Kidney capillary endothelial cell (primary cell): ENCODE data around the gene C1QTNF1.
A peak's percentile ranks its signal among the peaks of the same experiment; 100 is the strongest.

Experiments
- DNase-seq: peaks from one replicate; pipeline ENCODE4 v3.0.0-alpha.2; 2018; ENCODE audit warnings: low spot score

Gene C1QTNF1

DNA sequence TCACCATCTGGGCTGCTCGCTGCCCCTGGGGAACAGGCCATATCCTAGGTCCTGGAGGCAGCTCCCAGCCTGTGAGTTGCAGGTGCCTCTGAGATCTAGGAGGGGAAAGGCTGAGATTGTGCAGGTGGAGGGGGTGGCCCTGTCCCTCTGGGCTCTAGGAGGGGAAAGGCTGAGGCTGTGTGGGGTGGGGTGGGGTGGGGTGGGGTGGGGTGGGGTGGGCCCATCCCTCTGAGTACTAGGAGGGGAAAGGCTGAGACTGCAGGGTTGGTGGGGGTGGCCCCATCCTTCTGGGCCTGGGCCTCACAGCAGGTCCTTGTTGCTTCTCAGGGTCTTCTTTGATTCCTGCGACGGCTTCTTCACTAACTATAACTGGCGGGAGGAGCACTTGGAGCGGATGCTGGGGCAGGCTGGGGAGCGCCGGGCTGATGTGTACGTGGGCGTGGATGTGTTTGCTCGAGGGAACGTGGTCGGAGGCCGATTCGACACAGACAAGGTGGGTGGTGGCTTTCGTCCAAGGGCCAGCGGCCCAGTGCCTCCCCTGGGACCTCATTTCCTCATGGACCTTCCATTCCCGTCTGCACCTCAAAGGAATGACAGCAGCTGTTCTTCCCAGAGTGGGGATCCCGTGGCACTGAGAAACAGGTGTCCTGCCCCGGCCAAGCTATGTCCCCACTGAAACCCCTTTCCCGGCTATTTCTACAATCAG lies 57.8 kb downstream of the C1QTNF1 start:
- no peak for DNase-seq

DNA sequence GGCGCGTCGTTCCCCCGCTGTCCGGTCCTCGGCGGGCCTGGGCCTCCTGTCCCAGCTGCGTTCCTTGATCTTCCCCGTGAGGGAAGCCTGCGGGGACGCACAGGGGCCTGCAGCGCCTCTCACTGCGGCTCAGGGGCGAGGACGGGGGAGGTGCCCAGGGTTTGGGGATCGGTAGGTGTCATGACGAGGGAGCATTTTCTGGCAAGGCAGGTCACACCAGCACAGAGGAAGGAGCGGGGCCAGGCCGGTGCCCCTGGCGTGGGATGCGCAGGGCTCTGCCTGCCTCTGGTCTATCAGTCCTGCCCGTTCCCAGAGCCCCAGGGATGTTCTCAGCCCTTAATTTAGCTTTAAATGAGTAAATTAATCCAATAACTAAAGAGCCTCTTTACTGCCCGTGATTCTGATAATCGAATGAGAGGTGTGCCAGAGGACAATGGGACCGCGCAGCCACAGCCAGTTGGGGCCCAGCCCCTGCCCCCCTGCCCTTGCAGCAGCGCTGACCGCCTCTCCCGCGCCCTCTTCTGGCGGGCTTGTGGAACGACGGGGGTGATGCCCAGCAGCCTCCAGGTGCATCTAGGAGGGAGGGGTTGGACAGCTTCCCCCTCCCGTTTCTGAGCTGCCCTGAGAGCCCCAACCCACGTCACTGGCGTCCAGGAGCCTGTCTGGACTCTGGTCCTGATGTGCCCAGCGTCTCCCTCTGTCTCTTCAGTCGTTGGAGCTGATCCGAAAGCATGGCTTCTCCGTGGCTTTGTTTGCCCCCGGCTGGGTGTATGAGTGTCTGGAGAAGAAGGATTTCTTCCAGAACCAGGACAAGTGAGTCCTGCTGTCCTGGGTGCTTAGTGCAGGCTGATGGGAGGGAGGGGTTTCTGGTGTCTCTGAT lies 58.6 kb downstream of the C1QTNF1 start:
- DNase-seq = peak; percentile 46

- peak; percentile 42 for DNase-seq
These were observed 59.4 kb downstream of the C1QTNF1 start for GRCh38 chr17:79083191-79083971.

GRCh38 chr17:79084291-79085153 lies 60.6 kb downstream of the C1QTNF1 start:
- DNase-seq = no peak

DNA sequence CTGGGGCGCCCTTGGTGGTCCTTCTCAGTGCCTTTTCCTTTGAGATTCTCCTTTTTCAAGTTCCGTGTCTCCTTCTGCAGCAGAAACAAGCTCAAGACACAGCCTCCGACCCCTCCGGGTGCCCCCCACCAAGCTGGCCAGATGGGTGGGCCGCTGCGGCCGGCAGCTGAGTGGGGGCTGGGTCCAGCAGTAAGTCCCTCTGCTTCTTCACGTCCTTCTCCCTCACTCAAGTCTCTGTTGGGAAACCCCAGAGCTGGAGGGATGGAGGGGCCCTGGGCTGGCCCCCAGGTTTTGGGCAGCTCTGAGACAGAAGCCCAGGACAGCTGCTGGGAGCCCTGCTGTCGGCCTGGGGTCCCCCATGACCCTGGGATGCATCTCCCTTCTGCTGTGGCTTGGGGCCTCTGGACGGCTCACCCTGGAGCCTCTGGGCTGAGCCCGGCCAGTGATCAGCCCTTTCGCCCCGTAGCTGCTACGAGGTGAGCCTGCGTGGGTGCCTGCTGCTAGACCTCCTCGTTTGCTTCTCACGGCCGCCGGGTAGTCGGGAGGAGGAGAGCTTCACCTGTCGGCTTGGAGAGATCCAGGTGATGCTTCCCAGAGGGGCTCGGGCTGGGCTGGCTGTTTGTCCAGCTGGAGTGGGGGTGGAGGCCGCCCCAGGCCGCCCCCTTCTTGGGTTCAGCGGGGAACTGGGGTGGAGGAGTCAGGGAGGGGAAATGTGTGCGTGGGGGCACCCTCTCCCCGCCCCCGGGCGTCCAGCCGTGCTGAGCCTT lies 61.4 kb downstream of the C1QTNF1 start:
- no peak for DNase-seq

GRCh38 chr17:79085921-79086551 lies 62.1 kb downstream of the C1QTNF1 start:
- no peak for DNase-seq

DNA sequence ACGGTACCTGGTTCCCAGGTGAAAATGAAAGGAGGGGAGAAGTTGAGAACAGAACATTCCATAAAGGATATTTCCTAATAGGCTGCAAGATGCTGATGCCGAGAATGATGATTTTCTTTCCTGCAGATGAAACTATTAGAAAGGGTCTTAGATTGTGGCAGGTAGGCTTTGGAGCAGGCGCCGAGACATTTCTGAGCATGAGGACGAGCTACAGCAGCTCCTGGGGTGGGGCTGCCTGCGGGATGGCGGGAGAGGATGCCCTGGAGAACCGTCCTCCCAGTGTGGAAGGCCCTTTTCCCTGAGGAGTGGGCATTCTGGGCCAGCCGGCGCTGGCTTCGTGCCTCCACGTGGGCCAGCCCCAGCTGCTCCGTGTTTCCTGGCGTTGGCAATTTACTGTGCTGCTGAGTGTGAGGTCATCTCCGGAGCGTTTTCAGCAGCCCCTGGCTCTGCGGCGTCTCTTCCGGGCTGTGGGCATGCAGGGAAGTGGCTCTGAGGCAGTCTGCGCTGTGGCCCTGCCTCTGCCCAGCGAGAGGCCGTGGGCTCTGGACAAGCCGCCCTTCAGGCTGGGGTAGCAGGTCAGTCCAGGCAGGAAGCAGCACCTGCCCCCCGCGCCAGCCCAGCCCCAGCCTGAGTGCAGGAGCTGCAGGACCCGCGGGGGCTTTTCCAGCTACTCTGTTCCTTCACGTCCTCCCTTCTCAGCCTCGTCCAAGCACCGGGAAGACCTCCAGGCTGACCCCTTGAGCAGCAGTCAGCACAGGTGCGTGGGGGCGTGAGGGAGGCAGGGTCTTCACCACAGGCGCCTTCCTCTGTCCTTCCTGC lies 62.8 kb downstream of the C1QTNF1 start:
- no peak for DNase-seq

DNA sequence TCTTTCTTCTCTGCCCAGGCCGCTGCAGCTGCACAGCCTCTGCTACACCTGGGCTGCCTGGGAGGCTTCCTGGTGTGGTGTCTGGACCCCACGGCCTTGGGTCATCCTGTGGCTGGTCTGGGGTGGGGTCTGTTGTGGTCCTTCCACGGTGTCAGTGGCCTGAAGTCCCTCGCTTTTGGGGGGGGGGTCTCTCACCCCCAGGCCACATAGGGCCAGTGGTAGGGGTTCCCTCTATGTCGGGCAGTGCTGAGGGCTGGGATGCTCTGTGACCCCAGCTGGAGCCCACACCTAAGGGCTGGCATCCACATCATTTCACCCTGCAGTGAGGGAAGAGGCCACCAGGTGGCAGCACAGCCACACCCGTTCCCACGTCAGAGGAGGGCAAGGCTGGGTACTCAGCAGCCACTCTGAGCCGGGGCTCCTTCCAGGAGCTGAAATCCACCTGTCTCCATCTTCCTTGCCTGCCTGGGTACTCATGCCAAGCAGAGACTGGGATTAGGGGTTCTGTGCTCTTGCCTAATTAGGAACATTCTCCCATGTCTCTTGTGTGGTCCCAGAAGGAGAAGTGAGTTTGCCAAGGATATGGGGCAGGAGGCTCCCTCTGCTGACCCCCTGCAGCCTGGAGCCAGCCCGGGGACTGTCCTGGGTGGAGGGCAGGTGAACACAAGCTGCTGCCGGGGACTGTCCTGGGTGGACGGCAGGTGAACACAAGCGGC lies 63.6 kb downstream of the C1QTNF1 start:
- peak; percentile 60 for DNase-seq

DNA sequence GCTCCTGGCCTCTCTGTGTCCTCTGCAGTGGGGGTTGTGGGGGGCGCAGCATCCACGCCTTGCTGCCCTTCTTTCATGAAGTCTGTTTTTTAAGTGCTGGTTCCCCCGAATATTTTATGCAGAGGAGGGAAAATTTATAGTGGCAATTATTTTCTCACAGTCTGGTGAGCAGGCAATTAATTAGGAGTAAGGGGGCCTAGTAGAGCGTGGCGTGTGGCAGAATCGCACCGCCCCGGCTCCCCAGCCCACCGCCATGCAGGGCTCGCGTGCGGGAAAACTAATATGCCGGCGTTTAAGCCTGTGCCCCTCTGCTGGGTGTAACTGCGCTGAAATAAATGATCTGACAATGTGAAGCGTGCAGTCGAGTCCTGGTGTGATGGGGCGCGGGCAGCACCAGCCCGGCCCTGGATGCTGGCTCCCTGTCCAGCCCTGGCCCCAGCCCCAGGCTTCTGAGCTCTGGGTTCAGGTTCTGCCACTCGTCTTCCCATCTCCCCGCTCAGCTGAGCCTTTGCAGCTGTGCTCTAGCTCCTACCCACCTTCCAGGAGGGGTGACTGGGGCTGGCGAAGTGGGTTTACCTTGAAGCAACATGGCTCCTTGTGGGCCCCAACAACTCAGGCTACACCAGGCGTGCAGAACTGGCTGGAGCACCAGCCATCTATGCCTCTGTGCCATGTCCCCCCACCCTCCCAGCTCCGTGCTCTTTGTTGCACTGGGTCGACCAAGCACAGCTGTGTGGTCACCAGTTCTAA lies 64.5 kb downstream of the C1QTNF1 start:
- no peak for DNase-seq

DNA sequence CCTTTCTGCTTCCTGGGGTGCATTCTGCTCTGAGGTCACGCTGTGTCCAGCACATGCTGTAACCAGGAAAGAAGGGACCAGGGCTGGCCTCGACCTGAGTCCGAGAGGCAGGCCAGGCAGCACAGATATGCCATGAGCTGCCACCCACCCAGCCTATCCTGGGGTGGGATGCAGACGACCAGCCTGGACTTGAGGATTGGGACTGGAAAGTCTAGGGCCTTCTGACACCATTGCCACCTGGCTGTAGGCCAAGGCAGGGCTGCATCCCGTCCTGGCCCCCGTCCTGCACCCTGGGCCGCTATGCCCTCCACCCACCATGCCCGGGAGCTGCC lies 65.0 kb downstream of the C1QTNF1 start:
- no peak for DNase-seq

GRCh38 chr17:79089720-79090442 lies 65.9 kb downstream of the C1QTNF1 start:
- DNase-seq = no peak

- DNase-seq = no peak
These were observed 66.7 kb downstream of the C1QTNF1 start for GRCh38 chr17:79090443-79091225.

DNA sequence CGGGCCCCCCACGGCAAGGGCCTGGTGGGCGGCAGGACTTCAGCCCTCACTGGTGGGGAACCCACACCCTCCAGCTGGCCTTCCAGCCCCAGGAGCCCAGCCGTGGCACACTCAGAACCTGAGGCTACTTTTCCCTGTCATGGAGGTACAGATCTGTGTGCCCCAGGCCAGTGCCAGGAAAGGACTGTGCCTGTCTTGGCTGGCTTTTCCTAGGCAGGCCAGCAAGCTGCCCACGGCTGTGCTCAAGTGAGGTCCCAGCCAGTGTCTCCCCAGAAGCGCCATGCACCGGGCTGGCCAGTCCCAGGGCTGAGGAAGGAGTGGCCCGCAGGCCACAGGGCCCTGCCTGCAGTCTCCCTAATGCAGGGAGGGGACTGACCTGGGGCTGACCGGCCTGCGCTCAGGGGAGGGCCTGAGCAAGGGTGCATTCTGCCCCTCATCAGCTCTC lies 67.3 kb downstream of the C1QTNF1 start:
- no peak for DNase-seq

DNA sequence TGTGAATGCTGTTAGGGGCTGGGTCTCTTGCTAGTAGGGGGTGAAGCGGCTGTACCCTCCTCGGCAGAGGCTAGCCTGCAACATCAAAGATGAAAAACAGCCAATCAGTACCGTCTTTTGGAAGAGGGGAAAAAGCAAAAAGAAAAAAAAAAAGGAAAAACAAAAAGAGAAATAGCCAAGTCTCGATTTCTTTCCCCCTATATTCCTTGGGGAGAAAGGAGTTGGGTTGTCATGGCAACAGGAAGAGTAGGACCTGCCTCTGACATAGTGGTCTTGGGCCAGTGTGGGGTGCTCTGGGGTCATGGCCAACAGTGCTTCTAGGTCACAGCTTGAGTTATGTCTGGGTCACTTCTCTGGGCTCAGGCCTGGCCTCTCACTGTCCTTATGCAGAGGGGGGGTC lies 68.6 kb downstream of the C1QTNF1 start:
- DNase-seq = no peak

DNA sequence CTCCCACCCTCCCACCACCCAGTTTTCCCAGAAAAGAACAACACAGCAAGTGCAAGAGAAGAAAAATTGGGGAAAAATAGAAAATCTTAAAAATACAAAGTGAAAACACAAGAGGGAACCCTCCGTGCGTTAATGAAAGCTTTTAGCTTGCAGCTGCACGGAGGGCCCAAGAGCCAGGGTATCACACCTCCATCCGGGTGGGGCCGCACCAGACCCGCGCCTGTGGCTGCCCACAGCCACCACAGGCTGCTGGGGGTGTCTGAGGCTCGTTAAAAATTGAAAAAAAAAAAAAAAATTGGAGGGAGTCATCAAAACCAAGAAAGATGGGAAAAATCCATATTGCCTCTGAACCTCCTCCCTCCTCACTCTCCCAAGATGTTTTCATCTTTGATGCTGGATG lies 69.3 kb downstream of the C1QTNF1 start:
- DNase-seq = no peak

- DNase-seq = no peak
These were observed 70.3 kb downstream of the C1QTNF1 start for GRCh38 chr17:79094261-79094660.
